HCT116 (cell line): ENCODE data around the gene RNASEH2C.
"Not testable (repeated sequence)": the region's sequence is repeated elsewhere in the genome, so short reads cannot be mapped to it uniquely, and the experiment has no call there.

Source experiments
- ATF3 ChIP-seq: IDR thresholded peaks from 2 replicates; pipeline ENCODE4 v1.6.1; 2012
- CTCF ChIP-seq, 3 experiments: fragments of 200-600 bp in 1 of 3; sonication (generic) in 1 of 3; IDR thresholded peaks in 2 of 3; conservative IDR thresholded peaks in 1 of 3; 2 replicates each; pipeline ENCODE4 v1.5.1; 2012 to 2017; ENCODE audit warnings: low read depth in 2 of 3, low read length in 2 of 3, antibody characterized with exemption in 1 of 3, borderline replicate concordance in 1 of 3, control low read depth in 1 of 3, mild to moderate bottlenecking in 1 of 3, mixed read lengths in 1 of 3, mixed run types in 1 of 3, moderate library complexity in 1 of 3; ENCODE audit not compliant: insufficient read depth in 1 of 3
- MAX ChIP-seq: IDR thresholded peaks from 2 replicates; pipeline ENCODE4 v1.6.1; 2012
- POLR2AphosphoS5 ChIP-seq: IDR thresholded peaks from 2 replicates; pipeline ENCODE4 v1.6.1; 2011; ENCODE audit warnings: mild to moderate bottlenecking, low read depth, low read length, moderate library complexity

DNA sequence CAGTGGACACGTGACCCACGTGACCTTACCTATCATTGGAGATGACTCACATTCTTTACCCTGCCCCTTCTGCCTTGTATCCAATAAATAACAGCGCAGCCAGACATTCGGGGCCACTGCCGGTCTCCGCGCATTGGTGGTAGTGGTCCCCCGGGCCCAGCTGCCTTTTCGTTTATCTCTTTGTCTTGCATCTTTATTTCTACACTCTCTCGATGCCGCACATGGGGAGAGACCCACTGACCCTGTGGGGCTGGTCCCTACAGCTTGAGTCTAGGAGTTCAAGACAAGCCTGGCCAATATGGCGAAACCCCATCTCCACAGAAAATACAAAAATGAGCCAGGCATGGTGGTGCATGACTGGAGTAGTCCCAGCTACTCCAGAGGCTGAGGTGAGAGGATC, 13.6 kb downstream of the RNASEH2C start:
- TF ChIP-seq MAX; POLR2AphosphoS5; ATF3; CTCF (IDR thresholded peaks at IDR 0.05 in 2 of 3, conservative IDR thresholded peaks at IDR 0.05 in 1 of 3; ENCODE audit: borderline replicate concordance in 1 of 3, insufficient read depth in 1 of 3, low read depth in 2 of 3, low read length in 2 of 3): not testable (repeated sequence)
